ENCODE data around the gene KDM4F.

DNA sequence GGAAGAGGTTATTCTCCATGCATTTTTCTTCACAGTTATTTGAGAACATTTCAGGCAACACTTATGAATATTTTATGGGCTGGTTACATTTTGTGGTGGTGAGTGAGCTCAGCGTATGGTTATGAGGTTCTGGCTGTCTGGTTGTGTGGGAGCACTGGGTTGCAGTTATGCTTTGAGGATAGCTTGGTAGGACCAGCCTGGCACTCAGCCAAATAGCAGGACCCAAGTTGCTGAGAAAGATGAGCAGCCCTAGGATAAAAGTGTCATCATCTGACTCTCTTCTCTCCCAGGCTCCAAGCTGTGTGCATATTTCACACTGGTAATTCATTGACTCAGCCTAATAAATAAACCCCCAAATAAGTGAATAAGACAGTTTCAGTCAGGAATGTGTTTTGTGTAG, 9.4 kb downstream of the KDM4F start:
- no peak for TF ChIP-seq POLR2A (IDR thresholded peaks at IDR 0.05; ENCODE audit: low read depth, low read length)
- no peak for TF ChIP-seq POLR2AphosphoS5 (IDR thresholded peaks at IDR 0.05; ENCODE audit: low read depth, low read length)
- no peak for TF ChIP-seq TAF1 (IDR thresholded peaks at IDR 0.05; ENCODE audit: borderline replicate concordance, low read depth, low read length)
